Mesendoderm (in vitro differentiated cells): Measurements from ENCODE around the gene PPP1R1C.

Source experiments
- DNase-seq: peaks from one replicate; pipeline ENCODE4 v3.0.0; 2013
- H2AK5ac ChIP-seq: 2 replicates; pipeline ENCODE4 v1.6.1; 2013; ENCODE audit warnings: low read length, inconsistent platforms
- H2BK120ac ChIP-seq: 2 replicates; pipeline ENCODE4 v1.6.1; 2013; ENCODE audit warnings: low read depth, mild to moderate bottlenecking, low read length, moderate library complexity, mixed read lengths
- H2BK15ac ChIP-seq: replicated peaks from 2 replicates; pipeline ENCODE4 v1.6.1; 2013; ENCODE audit warnings: low read depth, mild to moderate bottlenecking, moderate library complexity
- H2BK5ac ChIP-seq: 2 replicates; pipeline ENCODE4 v1.6.1; 2013; ENCODE audit warnings: low read length, inconsistent platforms
- H3K18ac ChIP-seq: 2 replicates; pipeline ENCODE4 v1.6.1; 2013; ENCODE audit warnings: mild to moderate bottlenecking, low read length, mixed read lengths
- H3K23ac ChIP-seq: one replicate; pipeline ENCODE4 v1.6.1; 2013; ENCODE audit warnings: low read length
- H3K27ac ChIP-seq: 2 replicates; pipeline ENCODE4 v1.5.1; 2013; ENCODE audit warnings: low read depth, mild to moderate bottlenecking, inconsistent platforms, low read length, moderate library complexity
- H3K27me3 ChIP-seq: 2 replicates; pipeline ENCODE4 v1.6.1; 2013; ENCODE audit warnings: low read length, control low read depth, mild to moderate bottlenecking, inconsistent platforms; ENCODE audit not compliant: insufficient read depth, poor library complexity
- H3K36me3 ChIP-seq: 2 replicates; pipeline ENCODE4 v1.6.1; 2013; ENCODE audit warnings: low read length, inconsistent platforms; ENCODE audit not compliant: control insufficient read depth, insufficient read depth
- H3K4ac ChIP-seq: one replicate; pipeline ENCODE4 v1.6.1; 2013; ENCODE audit warnings: low read depth, mild to moderate bottlenecking, low read length, moderate library complexity
- H3K4me1 ChIP-seq: 2 replicates; pipeline ENCODE4 v1.6.1; 2013; ENCODE audit warnings: low read depth, low read length, inconsistent platforms; ENCODE audit not compliant: control insufficient read depth
- H3K4me2 ChIP-seq: 2 replicates; pipeline ENCODE4 v1.6.1; 2013; ENCODE audit warnings: low read length
- H3K4me3 ChIP-seq: 2 replicates; pipeline ENCODE4 v1.5.1; 2013; ENCODE audit warnings: mild to moderate bottlenecking, low read length
- H3K56ac ChIP-seq: one replicate; pipeline ENCODE4 v1.6.1; 2013; ENCODE audit warnings: low read length
- H3K79me1 ChIP-seq: 2 replicates; pipeline ENCODE4 v1.6.1; 2013; ENCODE audit warnings: low read length, inconsistent platforms
- H3K79me2 ChIP-seq: 2 replicates; pipeline ENCODE4 v1.6.1; 2013; ENCODE audit warnings: mild to moderate bottlenecking, low read length; ENCODE audit not compliant: control insufficient read depth, insufficient read depth
- H3K9ac ChIP-seq: 2 replicates; pipeline ENCODE4 v1.6.1; 2013; ENCODE audit warnings: low read length, inconsistent platforms
- H4K5ac ChIP-seq: one replicate; pipeline ENCODE4 v1.6.1; 2013; ENCODE audit warnings: low read length
- H4K8ac ChIP-seq: one replicate; pipeline ENCODE4 v1.6.1; 2013; ENCODE audit warnings: low read depth, mild to moderate bottlenecking, control low read depth, low read length, moderate library complexity
- WGBS: extraction: QIAGEN DNeasy Blood & Tissue Kit; methylation state at CpG from one replicate; pipeline ENCODE4 v1.1.7; 2013; ENCODE audit warnings: low lambda C conversion rate, missing lambda C conversion rate; ENCODE audit not compliant: insufficient coverage; ENCODE audit errors: extremely low coverage; 5-methylcytosine and 5-hydroxymethylcytosine counted together

Gene PPP1R1C

GRCh38 chr2:182043861-182044260 is 58.2 kb downstream of the PPP1R1C start:
- no peak overlapping the region for H3K27ac ChIP-seq
- no peak overlapping the region for H3K4ac ChIP-seq
- H4K8ac ChIP-seq = no peak overlapping the region
- no peak overlapping the region for H3K9ac ChIP-seq
- H2BK5ac ChIP-seq = no peak overlapping the region
- no peak overlapping the region for H3K4me2 ChIP-seq
- no peaks in the 10 kb centered on the region for H3K36me3 ChIP-seq
- H2AK5ac ChIP-seq = no peak overlapping the region
- DNase-seq = no peak
- WGBS = no CpG with 5 or more reads among the region's 4 CpGs
- H4K5ac ChIP-seq = no peak overlapping the region
- H3K4me3 ChIP-seq = no peak overlapping the region
- no peaks in the 10 kb centered on the region for H3K79me1 ChIP-seq
- H2BK15ac ChIP-seq = no peak overlapping the region
- no peak overlapping the region for H3K23ac ChIP-seq
- H2BK120ac ChIP-seq = no peak overlapping the region
- no peaks in the 10 kb centered on the region for H3K4me1 ChIP-seq
- H3K79me2 ChIP-seq = no peaks in the 10 kb centered on the region
- no peak overlapping the region for H3K18ac ChIP-seq
- H3K56ac ChIP-seq = no peak overlapping the region
- H3K27me3 ChIP-seq = no peaks in the 10 kb centered on the region

GRCh38 chr2:182047544-182047943 is 61.9 kb downstream of the PPP1R1C start:
- no peak for DNase-seq
- Histone ChIP-seq H4K5ac (no peak overlapping the region), H2BK120ac (no peak overlapping the region), H3K27me3 (no peaks in the 10 kb centered on the region), H3K79me2 (no peaks in the 10 kb centered on the region), H4K8ac (no peak overlapping the region), H3K4ac (no peak overlapping the region), H2BK15ac (no peak overlapping the region), H2AK5ac (no peak overlapping the region), H3K4me1 (no peaks in the 10 kb centered on the region), H3K56ac (no peak overlapping the region), H3K79me1 (no peaks in the 10 kb centered on the region), H3K36me3 (no peaks in the 10 kb centered on the region), H3K27ac (no peak overlapping the region), H3K4me3 (no peak overlapping the region), H3K18ac (no peak overlapping the region), H2BK5ac (no peak overlapping the region), H3K4me2 (no peak overlapping the region), H3K23ac (no peak overlapping the region), H3K9ac (no peak overlapping the region)

- Histone ChIP-seq H3K56ac (no peak overlapping the region), H3K79me2 (no peaks in the 10 kb centered on the region), H3K18ac (no peak overlapping the region), H3K23ac (no peak overlapping the region), H4K8ac (no peak overlapping the region), H3K9ac (no peak overlapping the region), H3K4me1 (no peaks in the 10 kb centered on the region), H4K5ac (no peak overlapping the region), H3K4me2 (no peak overlapping the region), H3K27me3 (no peaks in the 10 kb centered on the region), H3K4ac (no peak overlapping the region), H2BK15ac (no peak overlapping the region), H2BK5ac (no peak overlapping the region), H3K79me1 (no peaks in the 10 kb centered on the region), H3K36me3 (no peaks in the 10 kb centered on the region), H2AK5ac (no peak overlapping the region), H3K27ac (no peak overlapping the region), H3K4me3 (no peak overlapping the region), H2BK120ac (no peak overlapping the region)
- WGBS = no CpG with 5 or more reads among the region's 2 CpGs
- DNase-seq = no peak
Measured at GRCh38 chr2:182048088-182048487, 62.4 kb downstream of the PPP1R1C start.

GRCh38 chr2:182048621-182049020 is 63.0 kb downstream of the PPP1R1C start:
- H3K4ac ChIP-seq = no peak overlapping the region
- no peak overlapping the region for H2BK120ac ChIP-seq
- no peak overlapping the region for H4K8ac ChIP-seq
- no peaks in the 10 kb centered on the region for H3K36me3 ChIP-seq
- no peak overlapping the region for H3K4me2 ChIP-seq
- no peak overlapping the region for H3K56ac ChIP-seq
- H2BK15ac ChIP-seq = no peak overlapping the region
- DNase-seq = no peak
- H3K23ac ChIP-seq = no peak overlapping the region
- no peak overlapping the region for H2BK5ac ChIP-seq
- H3K27me3 ChIP-seq = no peaks in the 10 kb centered on the region
- H3K4me3 ChIP-seq = no peak overlapping the region
- H3K4me1 ChIP-seq = no peaks in the 10 kb centered on the region
- no peak overlapping the region for H2AK5ac ChIP-seq
- no peak overlapping the region for H4K5ac ChIP-seq
- H3K27ac ChIP-seq = no peak overlapping the region
- no peak overlapping the region for H3K9ac ChIP-seq
- WGBS = no CpG with 5 or more reads among the region's 2 CpGs
- H3K79me2 ChIP-seq = no peaks in the 10 kb centered on the region
- H3K18ac ChIP-seq = no peak overlapping the region
- no peaks in the 10 kb centered on the region for H3K79me1 ChIP-seq

- Histone ChIP-seq H3K4me3 (no peak overlapping the region), H3K27ac (no peak overlapping the region)
Measured at GRCh38 chr2:182049372-182050148, 63.9 kb downstream of the PPP1R1C start.

More at GRCh38 chr2:182049372-182050148, 63.9 kb downstream of the PPP1R1C start:
- no peaks in the 10 kb centered on the region for H3K36me3 ChIP-seq
- H2BK120ac ChIP-seq = no peak overlapping the region
- H3K79me2 ChIP-seq = no peaks in the 10 kb centered on the region
- H2BK15ac ChIP-seq = no peak overlapping the region
- H3K4ac ChIP-seq = no peak overlapping the region
- no peak overlapping the region for H4K8ac ChIP-seq
- H2BK5ac ChIP-seq = no peak overlapping the region
- DNase-seq = no peak
- H3K79me1 ChIP-seq = no peaks in the 10 kb centered on the region
- no peak overlapping the region for H3K4me2 ChIP-seq
- H3K18ac ChIP-seq = no peak overlapping the region
- H3K27me3 ChIP-seq = no peaks in the 10 kb centered on the region
- no peak overlapping the region for H4K5ac ChIP-seq
- no peak overlapping the region for H3K9ac ChIP-seq
- whole genome bisulfite sequencing = no CpG with 5 or more reads among the region's 3 CpGs
- H3K56ac ChIP-seq = no peak overlapping the region
- H2AK5ac ChIP-seq = no peak overlapping the region
- no peaks in the 10 kb centered on the region for H3K4me1 ChIP-seq
- H3K23ac ChIP-seq = no peak overlapping the region
